IPS DF 6.9 (cell line): ENCODE measurements around the gene SLC24A3.

Experiments
- DNase-seq: peaks from one replicate; pipeline ENCODE4 v3.0.0-alpha.2; 2013; ENCODE audit warnings: low read depth, low spot score
- H3K27ac ChIP-seq: one replicate; pipeline ENCODE4 v1.5.1; 2013; ENCODE audit warnings: low read length, control low read depth
- H3K27me3 ChIP-seq: 2 replicates; pipeline ENCODE4 v1.6.1; 2013; ENCODE audit warnings: mild to moderate bottlenecking, low read length; ENCODE audit not compliant: control insufficient read depth, insufficient read depth
- H3K36me3 ChIP-seq: 2 replicates; pipeline ENCODE4 v1.6.1; 2013; ENCODE audit warnings: low read length; ENCODE audit not compliant: control insufficient read depth, insufficient read depth
- H3K4me1 ChIP-seq: 2 replicates; pipeline ENCODE4 v1.6.1; 2013; ENCODE audit warnings: low read length; ENCODE audit not compliant: control insufficient read depth, insufficient read depth
- H3K4me3 ChIP-seq: 2 replicates; pipeline ENCODE4 v1.5.1; 2013; ENCODE audit warnings: mild to moderate bottlenecking, low read length
- H3K9me3 ChIP-seq: 2 replicates; pipeline ENCODE4 v1.6.1; 2013; ENCODE audit warnings: low read length, inconsistent platforms; ENCODE audit not compliant: control insufficient read depth, insufficient read depth
- WGBS: extraction: QIAGEN DNeasy Blood & Tissue Kit; methylation state at CpG from one replicate; pipeline ENCODE4 v1.1.7; 2013; ENCODE audit warnings: mixed read lengths, missing lambda C conversion rate; ENCODE audit not compliant: insufficient read length, insufficient coverage; 5-methylcytosine and 5-hydroxymethylcytosine counted together

The SLC24A3 gene

DNA sequence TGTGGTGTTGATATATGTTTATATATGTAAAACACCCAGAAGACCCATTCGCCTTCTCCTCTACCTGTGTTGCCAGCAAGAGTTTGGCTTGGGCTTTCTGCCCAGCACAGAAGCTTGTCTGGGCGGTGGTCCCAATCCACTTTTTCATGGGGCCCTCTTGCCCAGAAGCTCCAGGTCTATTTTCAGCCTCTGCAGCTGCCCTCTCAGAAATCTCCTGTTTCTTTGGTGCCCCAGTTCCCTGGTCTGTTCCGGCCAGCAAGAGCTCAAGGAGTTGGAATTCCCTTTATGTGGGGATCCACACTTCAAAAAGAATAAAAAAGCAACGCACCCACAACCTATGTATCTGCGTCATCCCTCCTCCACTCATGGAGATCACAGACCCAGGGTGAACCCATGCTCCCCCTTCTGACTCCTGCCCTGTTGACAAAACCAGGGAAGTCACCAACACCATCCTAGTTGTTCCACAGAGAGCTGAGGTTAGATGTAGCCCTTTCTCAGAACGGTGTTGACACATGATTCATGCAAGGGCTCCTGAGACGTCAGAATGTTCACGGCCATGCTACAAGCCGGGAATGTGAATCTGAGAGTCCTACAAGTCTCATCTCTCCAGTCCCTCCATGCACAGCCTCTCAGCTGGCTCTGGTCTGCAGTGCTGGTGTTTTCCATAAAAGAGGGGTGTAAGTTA lies 388.8 kb downstream of the SLC24A3 start:
- Histone ChIP-seq H3K36me3 (no peaks in the 10 kb centered on the region), H3K27me3 (no peaks in the 10 kb centered on the region), H3K9me3 (no peaks in the 10 kb centered on the region), H3K27ac (no peak overlapping the region), H3K4me1 (peaks cover 2% of the 10 kb centered on the region), H3K4me3 (no peak overlapping the region)
- no CpG with 5 or more reads among the region's 9 CpGs for WGBS
- DNase-seq: no peak

DNA sequence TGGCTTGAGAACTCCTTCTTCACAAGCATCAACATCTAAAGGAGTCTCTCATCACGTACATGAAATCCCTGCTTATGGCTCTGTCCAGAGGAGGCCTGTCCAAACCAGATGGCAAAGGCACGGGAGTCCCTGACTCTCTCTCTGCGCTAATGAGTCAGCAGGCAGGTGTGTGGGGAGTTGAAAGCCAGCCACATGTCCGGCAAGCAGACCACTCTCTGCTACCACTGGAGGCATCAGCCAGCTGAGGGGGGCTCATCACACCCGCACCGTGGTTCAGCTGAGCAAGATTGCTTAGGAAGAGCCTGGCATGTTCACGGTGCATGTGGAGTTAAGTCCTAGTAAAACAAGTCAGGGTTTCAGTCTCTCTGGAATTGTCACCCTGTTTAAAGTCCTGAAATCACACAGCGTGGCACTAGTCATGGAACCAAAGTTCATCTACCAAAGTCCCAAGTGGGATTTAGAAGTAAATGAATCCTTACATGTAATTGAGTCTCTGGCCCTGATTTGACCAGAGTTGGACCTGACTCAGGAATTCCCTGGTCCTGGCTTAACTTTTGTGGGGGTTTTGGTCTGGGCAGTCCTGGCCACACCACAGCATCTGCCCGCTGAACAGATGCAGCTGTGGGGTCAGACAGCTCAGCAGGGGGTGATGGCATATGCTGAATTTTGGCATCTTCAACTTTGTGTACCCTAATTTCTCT lies 390.4 kb downstream of the SLC24A3 start:
- WGBS: no CpG with 5 or more reads among the region's 9 CpGs
- Histone ChIP-seq H3K36me3 (no peaks in the 10 kb centered on the region), H3K9me3 (no peaks in the 10 kb centered on the region), H3K4me1 (peaks cover 2% of the 10 kb centered on the region), H3K27ac (no peak overlapping the region), H3K4me3 (no peak overlapping the region), H3K27me3 (no peaks in the 10 kb centered on the region)
- DNase-seq: no peak

DNA sequence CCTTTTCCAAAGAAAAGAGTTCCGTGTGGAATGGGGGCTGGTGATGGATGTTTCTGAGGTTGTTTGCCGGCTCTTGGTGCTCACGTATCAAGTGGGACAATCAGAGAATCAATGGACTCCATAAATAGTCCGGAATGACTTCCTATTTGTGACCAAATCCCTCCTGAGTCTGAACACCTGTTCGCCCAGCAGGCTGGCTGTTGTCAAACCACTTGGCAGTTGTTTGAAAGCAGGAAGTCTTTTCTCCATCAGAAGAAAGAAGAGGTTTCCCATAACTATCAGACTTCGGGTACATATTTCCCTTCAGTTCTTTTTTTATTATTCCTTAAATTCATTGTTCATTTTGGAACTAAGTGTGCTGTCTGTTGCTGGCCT lies 390.9 kb downstream of the SLC24A3 start:
- Histone ChIP-seq H3K27ac (no peak overlapping the region), H3K27me3 (no peaks in the 10 kb centered on the region), H3K36me3 (no peaks in the 10 kb centered on the region), H3K4me1 (peaks cover under 1% of the 10 kb centered on the region; the same call in 1 of the 2 replicates), H3K4me3 (no peak overlapping the region), H3K9me3 (no peaks in the 10 kb centered on the region)
- WGBS: no CpG with 5 or more reads among the region's 6 CpGs
- DNase-seq: no peak

DNA sequence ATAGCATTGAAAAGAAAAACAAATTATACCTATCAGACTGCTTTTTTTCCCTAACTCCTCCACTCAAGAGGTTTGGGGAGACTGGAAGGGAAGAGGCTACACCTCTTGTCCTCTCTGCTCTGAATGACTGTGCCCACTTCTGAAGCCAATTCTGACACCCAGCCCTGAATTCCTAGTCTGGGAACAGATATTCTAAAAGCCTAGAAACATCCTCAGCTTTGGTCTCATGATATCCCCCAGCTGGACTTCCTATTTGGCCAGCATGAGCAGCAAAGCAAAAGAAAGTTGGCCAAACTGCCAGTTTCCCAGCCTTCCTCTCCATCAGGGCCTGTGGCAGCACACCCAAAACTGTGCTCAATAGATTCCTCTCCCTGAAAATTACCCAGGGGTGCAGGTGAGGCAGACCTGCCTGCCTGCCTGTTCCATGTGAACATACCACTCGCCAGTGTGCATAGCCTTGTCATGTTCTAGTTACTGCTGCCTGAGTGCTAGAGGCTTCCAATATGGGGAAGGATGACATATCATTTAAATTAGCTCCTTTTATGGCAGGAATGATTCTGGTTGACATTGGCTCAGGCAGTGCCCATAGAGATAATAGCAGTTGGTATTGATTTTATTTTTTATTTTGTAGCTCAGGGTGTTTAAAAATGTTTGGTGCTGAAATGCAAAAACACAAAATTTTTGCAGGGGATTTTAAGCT lies 393.5 kb downstream of the SLC24A3 start:
- Histone ChIP-seq H3K27me3 (no peaks in the 10 kb centered on the region), H3K27ac (no peak overlapping the region), H3K4me3 (no peak overlapping the region), H3K4me1 (no peaks in the 10 kb centered on the region), H3K36me3 (no peaks in the 10 kb centered on the region), H3K9me3 (no peaks in the 10 kb centered on the region)
- no peak for DNase-seq
- WGBS: no CpG with 5 or more reads among the region's 1 CpG

DNA sequence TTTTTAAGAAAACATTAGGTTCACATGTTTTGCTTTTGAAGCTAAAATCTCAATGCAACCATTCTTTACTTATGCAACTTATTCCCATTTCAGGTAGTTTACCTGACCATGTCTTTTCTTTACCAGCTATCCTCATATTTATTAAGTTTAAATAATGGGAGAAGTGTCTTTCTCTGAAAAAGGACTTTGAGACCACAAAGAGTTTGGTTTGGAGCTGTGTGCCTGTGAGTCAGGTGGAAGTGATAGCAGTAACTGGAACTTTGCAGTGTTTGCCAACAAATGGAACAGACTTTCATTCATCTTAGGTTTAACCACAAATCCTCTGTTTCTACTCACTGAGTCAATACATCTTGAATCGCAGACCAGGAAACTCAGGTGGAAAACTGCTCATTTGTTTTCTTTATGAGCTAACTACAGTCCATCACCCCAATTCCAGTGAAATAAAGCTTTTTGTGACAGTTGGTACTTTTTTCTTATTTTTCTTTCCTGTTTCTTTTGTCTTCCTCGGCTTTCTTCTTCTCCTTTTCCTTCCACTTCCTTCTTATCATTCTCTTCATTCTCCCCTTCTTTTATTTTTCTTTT lies 397.3 kb downstream of the SLC24A3 start:
- H3K27ac ChIP-seq: no peak overlapping the region
- DNase-seq: no peak
- no peaks in the 10 kb centered on the region for H3K4me1 ChIP-seq
- no peaks in the 10 kb centered on the region for H3K36me3 ChIP-seq
- H3K27me3 ChIP-seq: no peaks in the 10 kb centered on the region
- WGBS: 100% methylated on average over 1 of the region's 2 CpGs
- no peak overlapping the region for H3K4me3 ChIP-seq
- H3K9me3 ChIP-seq: no peaks in the 10 kb centered on the region

DNA sequence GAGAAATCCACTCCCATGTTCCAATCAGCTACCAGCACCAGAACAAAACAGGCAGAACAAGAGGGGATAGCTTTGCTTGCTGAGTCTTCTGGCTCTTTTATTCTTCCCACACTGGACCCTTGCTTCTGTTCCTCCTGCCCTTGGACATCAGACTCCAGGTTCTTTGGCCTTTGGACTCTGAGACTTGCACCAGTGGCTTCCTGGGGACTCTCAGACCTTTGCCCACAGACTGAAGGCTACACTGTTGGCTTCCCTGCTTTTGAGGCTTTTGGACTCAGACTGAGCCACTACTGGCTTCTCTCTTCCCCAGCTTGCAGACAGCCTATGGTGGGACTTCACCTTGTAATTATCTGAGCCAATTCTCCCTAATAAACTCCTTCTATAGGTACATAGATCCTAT lies 403.2 kb downstream of the SLC24A3 start:
- no peaks in the 10 kb centered on the region for H3K27me3 ChIP-seq
- no peak overlapping the region for H3K4me3 ChIP-seq
- no peak overlapping the region for H3K27ac ChIP-seq
- peaks cover 3% of the 10 kb centered on the region; the same call in 1 of the 2 replicates for H3K4me1 ChIP-seq
- no peak for DNase-seq
- no peaks in the 10 kb centered on the region for H3K9me3 ChIP-seq
- no peaks in the 10 kb centered on the region for H3K36me3 ChIP-seq

DNA sequence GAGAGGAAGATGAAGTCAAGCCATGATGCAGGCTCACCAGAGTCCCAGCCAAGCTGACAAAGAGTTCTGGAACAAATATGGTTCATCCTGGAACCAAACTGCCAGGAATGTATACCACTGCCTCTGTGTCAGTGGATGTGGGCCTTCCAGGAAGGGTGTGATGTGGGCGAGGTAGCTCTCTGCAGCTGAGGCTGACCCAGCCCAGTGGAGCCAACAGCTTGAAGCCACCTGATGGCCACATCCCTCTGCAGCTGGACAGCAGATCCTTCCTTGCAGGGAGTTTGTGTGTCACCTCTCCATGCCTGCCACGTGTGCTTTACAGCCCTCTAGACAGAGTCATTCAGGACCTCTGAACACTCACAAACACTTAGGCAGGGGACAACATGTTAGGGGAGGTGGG lies 403.6 kb downstream of the SLC24A3 start:
- Histone ChIP-seq H3K4me3 (no peak overlapping the region), H3K27ac (no peak overlapping the region), H3K4me1 (peaks cover 4% of the 10 kb centered on the region; the same call in 1 of the 2 replicates), H3K9me3 (no peaks in the 10 kb centered on the region), H3K27me3 (no peaks in the 10 kb centered on the region), H3K36me3 (no peaks in the 10 kb centered on the region)
- WGBS: no CpG with 5 or more reads among the region's 2 CpGs
- DNase-seq: no peak

DNA sequence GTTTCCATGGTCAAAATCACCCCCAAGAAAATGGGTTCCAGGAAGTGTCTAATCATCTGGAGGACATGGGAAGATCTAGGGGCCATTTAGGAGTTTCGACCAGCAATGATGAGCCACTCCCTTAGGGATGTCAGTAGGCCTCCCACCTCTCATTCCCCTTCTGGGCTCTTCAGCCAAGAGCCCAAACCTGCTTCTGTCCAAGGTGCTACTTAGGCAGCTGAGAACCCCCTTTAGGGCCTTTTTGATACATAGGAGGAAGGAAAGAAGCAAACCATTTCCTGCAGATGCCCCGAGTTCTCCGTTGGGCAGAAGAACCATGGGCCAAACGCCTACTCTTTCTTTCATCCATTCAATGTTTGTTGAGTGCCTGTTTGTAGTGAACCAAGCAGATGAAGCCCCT lies 404.2 kb downstream of the SLC24A3 start:
- no peaks in the 10 kb centered on the region for H3K27me3 ChIP-seq
- H3K9me3 ChIP-seq: no peaks in the 10 kb centered on the region
- no CpG with 5 or more reads among the region's 4 CpGs for WGBS
- no peak for DNase-seq
- no peak overlapping the region for H3K4me3 ChIP-seq
- H3K36me3 ChIP-seq: no peaks in the 10 kb centered on the region
- no peak overlapping the region for H3K27ac ChIP-seq
- peaks cover 4% of the 10 kb centered on the region; the same call in 1 of the 2 replicates for H3K4me1 ChIP-seq

DNA sequence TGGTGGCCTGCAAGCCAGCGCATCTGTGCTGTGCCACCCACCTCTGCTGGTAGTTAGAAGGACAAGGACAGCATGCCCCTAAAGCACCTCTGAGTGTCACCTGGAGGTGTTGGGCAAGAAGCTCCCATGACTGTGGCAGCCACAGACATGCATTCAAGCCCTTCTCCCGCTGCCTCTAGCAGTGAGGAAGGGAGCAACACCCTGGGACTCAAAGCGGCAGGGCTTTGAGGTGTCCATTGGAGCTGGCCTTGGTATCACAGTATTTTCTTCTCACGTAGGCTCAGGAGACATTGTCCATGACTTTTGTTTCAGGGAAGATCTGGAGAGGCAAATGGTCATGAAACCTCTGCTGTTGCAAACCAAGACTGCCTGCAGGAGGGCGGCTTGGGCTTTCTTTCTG lies 404.8 kb downstream of the SLC24A3 start:
- no peak for DNase-seq

DNA sequence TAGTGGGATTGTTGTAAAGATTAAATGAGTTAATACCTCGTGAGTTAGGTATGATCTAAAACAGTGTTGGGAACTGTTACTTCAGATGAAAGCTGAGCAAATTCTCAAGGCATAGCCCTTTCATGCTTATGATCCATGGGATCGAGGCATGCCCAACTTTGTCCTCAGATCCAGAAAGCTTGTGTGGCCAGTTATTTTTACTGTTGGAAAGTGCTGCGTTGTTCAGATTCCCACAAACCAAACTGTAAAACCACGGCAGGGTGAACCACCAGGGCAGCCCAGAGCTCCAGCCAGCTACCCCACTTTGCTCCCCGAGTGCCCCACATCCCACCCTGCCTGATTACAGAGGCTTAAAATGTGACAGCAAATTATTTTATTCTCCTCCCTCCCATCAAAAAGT lies 406.3 kb downstream of the SLC24A3 start:
- no peak overlapping the region for H3K4me3 ChIP-seq
- H3K9me3 ChIP-seq: no peaks in the 10 kb centered on the region
- H3K27ac ChIP-seq: no peak overlapping the region
- no peaks in the 10 kb centered on the region for H3K36me3 ChIP-seq
- peaks cover 4% of the 10 kb centered on the region; the same call in 1 of the 2 replicates for H3K4me1 ChIP-seq
- no peaks in the 10 kb centered on the region for H3K27me3 ChIP-seq
- WGBS: no CpG with 5 or more reads among the region's 5 CpGs
- DNase-seq: no peak

More for the DNA sequence above, 404.8 kb downstream of the SLC24A3 start:
- Histone ChIP-seq H3K36me3 (no peaks in the 10 kb centered on the region), H3K4me1 (peaks cover 4% of the 10 kb centered on the region; the same call in 1 of the 2 replicates), H3K4me3 (no peak overlapping the region), H3K27me3 (no peaks in the 10 kb centered on the region), H3K9me3 (no peaks in the 10 kb centered on the region), H3K27ac (no peak overlapping the region)
- WGBS: no CpG with 5 or more reads among the region's 5 CpGs
